Cardiac atrium fibroblast (primary cell): ENCODE results near the gene PLCG2. TPM values are rescaled to one million over a fixed set of nuclear protein-coding genes. Genes with fewer than 3 reads are reported as not detected.

Source experiments
- total RNA-seq: library from RNA; depleted of rRNA; stranded (reverse); fragments of >200 nt; gene quantifications from 2 replicates; pipeline ENCODE4 v1.2.3, GENCODE V29; 2015

Gene PLCG2
- 0.65 and 3.8 TPM in 2 replicates for total RNA-seq

DNA sequence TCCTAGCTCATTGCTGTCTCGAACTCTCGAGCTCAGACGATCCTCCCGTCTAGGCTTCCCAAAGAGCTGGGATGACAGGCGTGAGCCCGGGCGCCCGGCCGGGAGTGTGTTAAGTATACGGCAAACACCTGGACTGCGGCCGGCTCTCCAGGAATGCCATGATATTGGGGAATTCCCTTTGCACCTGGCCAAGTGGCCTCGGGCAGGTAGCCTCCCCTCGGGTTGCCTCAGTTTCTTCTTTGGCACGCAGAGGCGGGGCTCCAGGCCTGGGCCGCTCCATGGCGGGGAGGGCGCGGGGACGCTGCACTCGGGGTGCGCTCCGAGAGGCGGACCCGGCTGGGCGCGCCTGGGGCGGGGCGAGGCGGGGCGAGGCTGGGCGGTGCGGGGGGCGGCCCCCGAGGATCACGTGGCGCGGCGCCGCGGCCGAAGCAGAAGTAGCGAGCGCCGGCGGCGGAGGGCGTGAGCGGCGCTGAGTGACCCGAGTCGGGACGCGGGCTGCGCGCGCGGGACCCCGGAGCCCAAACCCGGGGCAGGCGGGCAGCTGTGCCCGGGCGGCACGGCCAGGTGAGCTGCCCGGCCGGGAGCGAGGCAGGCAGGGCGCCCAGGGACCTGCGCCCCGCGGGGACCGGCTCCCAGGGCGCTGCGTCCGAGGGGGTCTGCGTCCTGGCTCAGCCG lies at the start of gene PLCG2:
PLCG2 (plus strand) TSS at position 431 of the 675 bp plus-strand sequence. CDS start 6,699 bp downstream, outside the sequence.

GRCh38 chr16:82011199-82011641 lies 232.1 kb downstream of the PLCG2 start, which contains the start of gene SDR42E1:
TSS of gene SDR42E1 (minus strand) at chr16:82011470. CDS start at chr16:82000858, 10,612 bp downstream.

Other genes starting within 250 kb of the PLCG2 start
- not detected in 2 replicates for gene SDR42E1, start 232.2 kb downstream of the PLCG2 start, total RNA-seq